Caco-2 (cell line): ENCODE data around the gene PITHD1. TPM values are rescaled to one million over a fixed set of nuclear protein-coding genes. Genes with fewer than 3 reads are reported as not detected.
"Not testable (repeated sequence)": the region's sequence is repeated elsewhere in the genome, so short reads cannot be mapped to it uniquely, and the experiment has no call there.

ENCODE experiments used
- BruUV-seq: library from RNA; stranded (reverse); fragments of 400-500 nt; replicated peaks from 2 replicates; lab custom pipeline; 2021; lab: Mats Ljungman, UMichigan
- CTCF ChIA-PET: fragments of 300-600 bp; sonication (Branson Sonifier 250); formaldehyde crosslinking; loops from one replicate; lab custom pipeline; 2022; ENCODE audit warnings: antibody characterized with exemption; lab: Charles Lee
- POLR2A ChIA-PET: fragments of 300-600 bp; sonication (Branson Sonifier 250); formaldehyde crosslinking; loops from one replicate; lab custom pipeline; 2022; ENCODE audit warnings: antibody characterized with exemption; lab: Charles Lee
- DNase-seq, 2 experiments: peaks; one replicate each; pipeline versions ENCODE4 v3.0.0 to v3.0.0-alpha.2; 2020 to 2022
- H3K27me3 ChIP-seq: replicated peaks from 2 replicates; pipeline ENCODE4 v1.6.0; 2011; ENCODE audit warnings: low read length; ENCODE audit not compliant: control insufficient read depth, insufficient read depth
- H3K36me3 ChIP-seq: 2 replicates; pipeline ENCODE4 v1.5.1; 2011; ENCODE audit warnings: low read length; ENCODE audit not compliant: control insufficient read depth, insufficient read depth
- H3K4me1 ChIP-seq: fragments of 250-450 bp; sonication (Bioruptor Pico); 2 replicates; pipeline ENCODE4 v1.5.1; 2020; ENCODE audit warnings: mild to moderate bottlenecking
- H3K4me3 ChIP-seq: 2 replicates; pipeline ENCODE4 v1.5.1; 2011; ENCODE audit warnings: low read depth, mild to moderate bottlenecking, control low read depth, low read length
- H3K9me3 ChIP-seq: fragments of 250-450 bp; sonication (Bioruptor Pico); 2 replicates; pipeline ENCODE4 v1.5.1; 2020; ENCODE audit warnings: mild to moderate bottlenecking, moderate library complexity
- H3K27ac Mint-ChIP-seq: one replicate; pipeline ENCODE4 v1.8.0; 2022; ENCODE audit warnings: mixed read lengths; ENCODE audit not compliant: unreplicated experiment
- H3K27me3 Mint-ChIP-seq: one replicate; pipeline ENCODE4 v1.8.0; 2022; ENCODE audit warnings: mixed read lengths; ENCODE audit not compliant: insufficient read depth, unreplicated experiment
- H3K36me3 Mint-ChIP-seq: one replicate; pipeline ENCODE4 v1.8.0; 2022; ENCODE audit warnings: mild to moderate bottlenecking, mixed read lengths; ENCODE audit not compliant: insufficient read depth, unreplicated experiment
- H3K4me1 Mint-ChIP-seq: one replicate; pipeline ENCODE4 v1.8.0; 2022; ENCODE audit warnings: low read depth, mixed read lengths; ENCODE audit not compliant: unreplicated experiment
- H3K4me3 Mint-ChIP-seq: one replicate; pipeline ENCODE4 v1.8.0; 2022; ENCODE audit warnings: mild to moderate bottlenecking, moderate library complexity, mixed read lengths; ENCODE audit not compliant: unreplicated experiment
- H3K9me3 Mint-ChIP-seq: one replicate; pipeline ENCODE4 v1.8.0; 2022; ENCODE audit warnings: mixed read lengths; ENCODE audit not compliant: unreplicated experiment
- intact Hi-C: fragments of 100-400 bp; cut with micrococcal nuclease; formaldehyde crosslinking; loops from one replicate; pipeline ENCODE4 v1.10.0; 2022; ENCODE audit not compliant: unreplicated experiment
- total RNA-seq: library from RNA; stranded (reverse); gene quantifications from 2 replicates; pipeline ENCODE4 v1.2.3, GENCODE V29; 2022
- TF ChIP-seq, protein P1 (sequence below), 2 experiments: fragments of 200-600 bp in 1 of 2; IDR thresholded peaks; 1 replicate in 1 of 2; 2 replicates in 1 of 2; pipeline versions ENCODE4 v1.5.1 to v1.8.0; 2011 to 2022; ENCODE audit warnings: antibody characterized with exemption in 1 of 2, control low read depth in 1 of 2, inconsistent platforms in 1 of 2, low read depth in 1 of 2, low read length in 1 of 2, mild to moderate bottlenecking in 1 of 2, moderate library complexity in 1 of 2; ENCODE audit not compliant: insufficient read depth in 1 of 2, severe bottlenecking in 1 of 2, unreplicated experiment in 1 of 2

PITHD1 gene
- total RNA-seq, 1 experiment from 2014 or later: 47.8 TPM

DNA sequence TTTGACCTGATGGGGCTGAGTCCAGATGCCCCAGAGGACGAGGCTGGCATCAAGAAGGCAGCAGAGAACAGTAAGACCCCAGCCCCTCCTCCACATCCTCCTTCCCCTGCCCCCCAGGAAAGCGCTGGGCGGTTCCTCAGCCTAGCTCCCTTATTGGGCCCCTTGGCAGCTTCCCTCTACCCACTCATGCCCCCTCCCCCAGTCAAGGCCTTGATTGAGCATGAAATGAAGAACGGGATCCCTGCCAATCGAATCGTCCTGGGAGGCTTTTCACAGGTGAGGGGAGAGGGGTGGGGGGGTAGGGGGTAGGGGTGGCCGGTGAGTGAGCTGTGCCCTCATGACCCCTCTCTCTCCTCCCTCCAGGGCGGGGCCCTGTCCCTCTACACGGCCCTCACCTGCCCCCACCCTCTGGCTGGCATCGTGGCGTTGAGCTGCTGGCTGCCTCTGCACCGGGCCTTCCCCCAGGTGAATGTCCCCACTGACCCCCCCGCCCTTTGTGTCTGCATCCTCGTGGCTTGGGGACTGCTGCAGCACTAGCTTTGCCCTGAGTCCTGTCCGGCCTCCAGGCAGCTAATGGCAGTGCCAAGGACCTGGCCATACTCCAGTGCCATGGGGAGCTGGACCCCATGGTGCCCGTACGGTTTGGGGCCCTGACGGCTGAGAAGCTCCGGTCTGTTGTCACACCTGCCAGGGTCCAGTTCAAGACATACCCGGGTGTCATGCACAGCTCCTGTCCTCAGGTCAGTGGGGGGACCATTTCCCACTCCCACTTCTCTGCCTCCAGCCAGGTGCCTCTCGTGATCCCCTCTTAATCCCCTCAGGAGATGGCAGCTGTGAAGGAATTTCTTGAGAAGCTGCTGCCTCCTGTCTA lies 15.9 kb downstream of the PITHD1 start:
- Histone ChIP-seq H3K4me1 (peaks cover 12% of the 10 kb centered on the region), H3K27me3 (no peaks in the 10 kb centered on the region), H3K4me3 (no peak overlapping the region), H3K36me3 (no peaks in the 10 kb centered on the region; the same call in none of the 2 replicates), H3K9me3 (no peaks in the 10 kb centered on the region)
- Mint-ChIP-seq H3K9me3 (no peaks in the 10 kb centered on the region), H3K4me3 (no peak overlapping the region), H3K27ac (peak overlapping the region; percentile 59), H3K27me3 (no peaks in the 10 kb centered on the region), H3K4me1 (no peaks in the 10 kb centered on the region), H3K36me3 (peaks cover 63% of the 10 kb centered on the region)
- intact Hi-C loops: no loop called here
- TF ChIP-seq, protein P1, sequence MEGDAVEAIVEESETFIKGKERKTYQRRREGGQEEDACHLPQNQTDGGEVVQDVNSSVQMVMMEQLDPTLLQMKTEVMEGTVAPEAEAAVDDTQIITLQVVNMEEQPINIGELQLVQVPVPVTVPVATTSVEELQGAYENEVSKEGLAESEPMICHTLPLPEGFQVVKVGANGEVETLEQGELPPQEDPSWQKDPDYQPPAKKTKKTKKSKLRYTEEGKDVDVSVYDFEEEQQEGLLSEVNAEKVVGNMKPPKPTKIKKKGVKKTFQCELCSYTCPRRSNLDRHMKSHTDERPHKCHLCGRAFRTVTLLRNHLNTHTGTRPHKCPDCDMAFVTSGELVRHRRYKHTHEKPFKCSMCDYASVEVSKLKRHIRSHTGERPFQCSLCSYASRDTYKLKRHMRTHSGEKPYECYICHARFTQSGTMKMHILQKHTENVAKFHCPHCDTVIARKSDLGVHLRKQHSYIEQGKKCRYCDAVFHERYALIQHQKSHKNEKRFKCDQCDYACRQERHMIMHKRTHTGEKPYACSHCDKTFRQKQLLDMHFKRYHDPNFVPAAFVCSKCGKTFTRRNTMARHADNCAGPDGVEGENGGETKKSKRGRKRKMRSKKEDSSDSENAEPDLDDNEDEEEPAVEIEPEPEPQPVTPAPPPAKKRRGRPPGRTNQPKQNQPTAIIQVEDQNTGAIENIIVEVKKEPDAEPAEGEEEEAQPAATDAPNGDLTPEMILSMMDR (IDR thresholded peaks at IDR 0.05; ENCODE audit: insufficient read depth in 1 of 2, low read depth in 1 of 2, low read length in 1 of 2, severe bottlenecking in 1 of 2, unreplicated experiment in 1 of 2): no peak
- ChIA-PET POLR2A (no interaction called here), CTCF (interaction anchor here (0.7 kb wide), 1 partner anchor 361 kb away, joined by 4 read pairs; no protein-coding TSS in a partner anchor)
- DNase-seq: no peak
- BruUV-seq: no TSS peak

DNA sequence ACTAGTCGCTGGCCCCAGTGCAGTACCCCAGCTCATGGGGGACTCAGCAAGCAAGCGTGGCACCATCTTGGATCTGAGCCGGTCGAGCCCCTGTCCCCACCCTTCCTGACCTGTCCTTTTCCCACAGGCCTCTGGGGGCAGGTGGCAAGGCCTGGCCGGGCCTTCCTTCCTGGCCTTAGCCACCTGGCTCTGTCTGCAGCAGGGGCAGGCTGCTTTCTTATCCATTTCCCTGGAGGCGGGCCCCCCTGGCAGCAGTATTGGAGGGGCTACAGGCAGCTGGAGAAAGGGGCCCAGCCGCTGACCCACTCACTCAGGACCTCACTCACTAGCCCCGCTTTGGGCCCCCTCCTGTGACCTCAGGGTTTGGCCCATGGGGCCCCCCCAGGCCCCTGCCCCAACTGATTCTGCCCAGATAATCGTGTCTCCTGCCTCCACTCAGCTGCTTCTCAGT lies 16.5 kb downstream of the PITHD1 start:
- Mint-ChIP-seq H3K27ac (peak overlapping the region; percentile 59), H3K36me3 (peaks cover 70% of the 10 kb centered on the region)
- POLR2A ChIA-PET, H3K27me3 ChIP-seq, H3K4me1 Mint-ChIP-seq, intact Hi-C loops, H3K9me3 ChIP-seq, H3K9me3 Mint-ChIP-seq, H3K36me3 ChIP-seq, H3K27me3 Mint-ChIP-seq, DNase-seq, CTCF ChIA-PET, H3K4me3 ChIP-seq, H3K4me3 Mint-ChIP-seq: not testable (repeated sequence)
- peaks cover 16% of the 10 kb centered on the region for H3K4me1 ChIP-seq
- TSS peak; percentile 34 for BruUV-seq

DNA sequence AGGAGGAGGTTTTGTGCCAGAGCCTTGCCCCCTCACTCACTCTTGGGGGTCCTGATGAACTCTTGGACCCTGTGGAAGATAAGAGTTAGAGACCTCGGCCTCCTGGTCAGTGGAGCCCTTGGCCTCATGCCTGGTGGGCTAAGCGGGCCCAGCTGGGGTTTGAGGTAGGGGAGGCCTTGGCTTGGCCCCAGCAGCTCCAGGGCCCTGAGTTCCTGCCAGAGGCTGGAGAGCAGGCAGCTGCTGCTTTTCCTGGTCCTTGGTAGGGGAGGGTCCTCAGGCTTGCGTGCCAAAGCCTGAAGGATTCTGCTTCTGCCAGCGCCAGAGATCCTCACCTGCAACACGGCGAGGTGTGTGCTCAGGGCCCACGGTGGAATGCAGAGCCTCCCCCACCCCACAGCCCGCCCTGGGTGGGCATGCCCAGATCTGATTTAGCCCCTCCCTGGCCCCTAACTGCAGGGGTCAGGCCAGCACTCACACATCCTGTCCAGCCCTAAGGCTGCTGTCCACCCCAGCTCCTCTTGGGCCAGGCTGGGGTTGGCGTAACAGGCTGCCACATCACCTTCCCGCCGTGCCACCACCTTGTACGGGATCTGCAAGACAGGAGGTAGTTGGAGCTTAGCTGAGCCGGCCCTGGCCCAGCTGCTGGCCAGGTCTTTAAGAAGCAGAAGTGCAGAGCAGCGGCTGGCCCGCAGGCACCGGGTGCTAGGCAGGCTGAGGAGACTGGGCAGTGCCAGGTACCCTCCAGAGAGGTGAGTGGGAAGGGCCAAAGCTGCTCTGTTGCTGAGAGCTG lies 17.7 kb downstream of the PITHD1 start:
- CTCF ChIA-PET: interaction anchor here (0.7 kb wide), 1 partner anchor 12 kb away, joined by 3 read pairs; no protein-coding TSS in a partner anchor
- no TSS peak for BruUV-seq
- TF ChIP-seq, protein P1 (IDR thresholded peaks at IDR 0.05; ENCODE audit: insufficient read depth in 1 of 2, low read depth in 1 of 2, low read length in 1 of 2, severe bottlenecking in 1 of 2, unreplicated experiment in 1 of 2): no peak

More for the DNA sequence above, 17.7 kb downstream of the PITHD1 start:
- no peak for DNase-seq
- Mint-ChIP-seq H3K27ac (no peak overlapping the region), H3K4me1 (no peaks in the 10 kb centered on the region), H3K27me3 (no peaks in the 10 kb centered on the region), H3K9me3 (no peaks in the 10 kb centered on the region), H3K36me3 (peaks cover 76% of the 10 kb centered on the region), H3K4me3 (no peak overlapping the region)
- intact Hi-C loops: no loop called here
- H3K36me3 ChIP-seq: no peaks in the 10 kb centered on the region; the same call in none of the 2 replicates
- peaks cover 7% of the 10 kb centered on the region; the same call in 1 of the 2 replicates for H3K4me1 ChIP-seq
- no peaks in the 10 kb centered on the region for H3K9me3 ChIP-seq
- POLR2A ChIA-PET: interaction anchor here (0.6 kb wide), 1 partner anchor 452 kb away, joined by 5 read pairs; the partner anchor contains the start of gene HNRNPR
- H3K27me3 ChIP-seq: no peaks in the 10 kb centered on the region
- H3K4me3 ChIP-seq: no peak overlapping the region
